NCI-H1105 (cell line): ENCODE data around the gene SLC5A10.
"Not testable (repeated sequence)": the region's sequence is repeated elsewhere in the genome, so short reads cannot be mapped to it uniquely, and the experiment has no call there.

Experiments used
- DNase-seq: peaks from one replicate; lab custom pipeline; 2025; lab: John Stamatoyannopoulos, UW

The SLC5A10 gene

DNA sequence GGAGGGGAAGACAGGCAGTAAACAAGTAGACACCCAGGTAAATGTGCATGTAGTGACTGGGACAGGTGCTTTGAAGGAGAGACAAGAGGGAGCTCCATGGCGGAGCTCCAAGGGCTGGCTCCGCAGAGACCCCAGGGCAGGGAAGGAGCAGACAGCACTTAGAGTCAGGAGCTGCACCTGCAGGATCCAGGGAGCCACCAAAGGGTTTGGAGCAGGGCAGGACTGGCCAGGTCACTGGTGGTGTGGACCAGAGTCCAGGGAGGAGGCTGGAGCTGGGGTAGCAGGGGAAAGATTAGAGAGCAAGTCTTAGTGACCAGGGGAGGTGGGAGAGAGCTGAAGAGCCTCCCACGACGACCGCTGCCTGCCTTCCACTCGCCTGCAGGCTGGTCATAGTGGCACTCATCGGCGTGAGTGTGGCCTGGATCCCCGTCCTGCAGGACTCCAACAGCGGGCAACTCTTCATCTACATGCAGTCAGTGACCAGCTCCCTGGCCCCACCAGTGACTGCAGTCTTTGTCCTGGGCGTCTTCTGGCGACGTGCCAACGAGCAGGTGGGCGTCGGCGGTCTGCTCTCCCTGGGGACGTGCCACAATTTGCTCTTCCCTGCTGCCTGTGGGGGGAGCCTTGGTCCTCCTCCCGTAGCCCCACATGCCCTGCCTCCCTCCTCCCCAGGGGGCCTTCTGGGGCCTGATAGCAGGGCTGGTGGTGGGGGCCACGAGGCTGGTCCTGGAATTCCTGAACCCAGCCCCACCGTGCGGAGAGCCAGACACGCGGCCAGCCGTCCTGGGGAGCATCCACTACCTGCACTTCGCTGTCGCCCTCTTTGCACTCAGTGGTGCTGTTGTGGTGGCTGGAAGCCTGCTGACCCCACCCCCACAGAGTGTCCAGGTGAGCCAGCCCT is 67.3 kb downstream of the SLC5A10 start:
- DNase-seq: peak; percentile 39

DNA sequence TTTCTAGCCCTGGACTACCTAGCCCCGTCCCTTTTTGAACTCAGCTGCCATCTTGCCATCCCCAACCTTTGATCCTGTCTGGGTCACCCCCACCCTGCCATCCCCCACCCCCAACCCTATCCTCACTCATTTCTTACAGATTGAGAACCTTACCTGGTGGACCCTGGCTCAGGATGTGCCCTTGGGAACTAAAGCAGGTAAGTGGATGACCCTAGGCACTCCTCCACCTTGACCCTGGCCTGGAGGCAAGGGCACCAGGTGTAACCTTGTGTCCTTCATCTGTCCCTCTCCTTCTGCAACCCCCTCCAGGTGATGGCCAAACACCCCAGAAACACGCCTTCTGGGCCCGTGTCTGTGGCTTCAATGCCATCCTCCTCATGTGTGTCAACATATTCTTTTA is 68.1 kb downstream of the SLC5A10 start:
- DNase-seq: no peak

GRCh38 chr17:19021011-19021621 is 69.2 kb downstream of the SLC5A10 start:
- not testable (repeated sequence) for DNase-seq

DNA sequence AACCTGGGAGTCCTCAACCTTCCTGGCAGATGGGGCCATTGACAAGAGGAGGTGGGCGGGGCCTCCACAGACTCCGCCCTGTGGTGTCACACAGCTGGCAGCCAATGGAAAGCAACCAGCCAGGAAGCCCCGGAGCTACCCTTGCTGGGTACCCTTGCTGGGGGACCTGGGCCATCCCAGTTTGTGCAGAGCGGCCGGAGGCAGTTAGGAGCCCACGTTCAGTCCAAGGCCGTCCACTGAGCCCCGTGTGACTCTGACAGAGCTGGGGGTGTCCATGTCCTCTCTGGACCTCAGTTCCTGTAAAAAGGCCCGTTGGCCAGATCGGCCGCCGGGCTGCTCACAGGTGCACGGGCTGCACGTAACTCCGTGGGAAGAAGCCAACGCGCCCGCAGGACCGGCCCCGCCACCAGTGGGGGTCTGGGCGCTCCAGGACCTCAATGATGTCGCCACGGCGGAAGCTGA is 69.7 kb downstream of the SLC5A10 start:
- no peak for DNase-seq

- no peak for DNase-seq
Measured at GRCh38 chr17:19022128-19022527, 70.2 kb downstream of the SLC5A10 start.

DNA sequence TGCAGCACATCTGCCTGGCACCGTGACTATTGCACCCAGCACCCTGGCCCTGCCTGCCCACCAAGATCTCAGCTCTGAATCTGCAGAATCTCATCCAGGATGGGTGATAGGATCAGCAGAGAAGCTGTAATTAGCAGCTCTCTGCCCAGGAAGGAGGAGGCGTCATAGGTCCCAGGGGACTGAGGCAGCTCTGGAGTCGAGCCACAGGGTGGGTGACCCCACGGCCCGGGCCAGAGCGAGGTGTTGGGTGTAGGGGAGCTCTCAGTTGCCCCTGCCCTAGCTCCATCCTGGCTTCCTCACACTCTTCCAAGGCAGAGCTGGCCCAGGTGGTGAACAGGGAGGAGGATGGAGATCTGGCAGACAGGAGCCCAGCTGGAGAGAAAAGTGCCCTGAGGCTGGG is 70.8 kb downstream of the SLC5A10 start:
- no peak for DNase-seq

GRCh38 chr17:19023209-19023999 is 71.4 kb downstream of the SLC5A10 start:
- DNase-seq: no peak

- DNase-seq: no peak
Measured at GRCh38 chr17:19024101-19025078, 72.4 kb downstream of the SLC5A10 start.

DNA sequence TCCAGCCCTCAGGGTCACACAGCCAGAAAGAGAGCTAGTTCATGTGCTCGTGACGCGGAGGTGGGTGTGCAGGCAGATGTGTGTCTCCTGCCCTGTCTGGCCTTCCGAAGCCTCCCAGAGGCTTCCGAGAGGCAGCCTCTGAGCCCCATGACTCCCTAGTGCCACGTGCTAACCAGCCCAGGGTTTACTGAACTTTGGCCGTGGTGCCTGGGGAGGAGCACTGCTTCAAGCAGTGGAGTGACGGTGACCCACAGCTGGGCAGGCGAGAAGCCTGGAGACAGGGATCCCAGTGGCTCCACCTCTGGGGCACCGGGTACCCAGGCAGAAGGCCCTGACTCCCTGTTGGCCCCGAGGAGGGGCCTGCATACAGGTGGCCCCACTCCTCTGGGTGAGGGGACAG is 76.7 kb downstream of the SLC5A10 start:
- DNase-seq: not testable (repeated sequence)

GRCh38 chr17:19029740-19030139 is 77.8 kb downstream of the SLC5A10 start:
- DNase-seq: not testable (repeated sequence)

DNA sequence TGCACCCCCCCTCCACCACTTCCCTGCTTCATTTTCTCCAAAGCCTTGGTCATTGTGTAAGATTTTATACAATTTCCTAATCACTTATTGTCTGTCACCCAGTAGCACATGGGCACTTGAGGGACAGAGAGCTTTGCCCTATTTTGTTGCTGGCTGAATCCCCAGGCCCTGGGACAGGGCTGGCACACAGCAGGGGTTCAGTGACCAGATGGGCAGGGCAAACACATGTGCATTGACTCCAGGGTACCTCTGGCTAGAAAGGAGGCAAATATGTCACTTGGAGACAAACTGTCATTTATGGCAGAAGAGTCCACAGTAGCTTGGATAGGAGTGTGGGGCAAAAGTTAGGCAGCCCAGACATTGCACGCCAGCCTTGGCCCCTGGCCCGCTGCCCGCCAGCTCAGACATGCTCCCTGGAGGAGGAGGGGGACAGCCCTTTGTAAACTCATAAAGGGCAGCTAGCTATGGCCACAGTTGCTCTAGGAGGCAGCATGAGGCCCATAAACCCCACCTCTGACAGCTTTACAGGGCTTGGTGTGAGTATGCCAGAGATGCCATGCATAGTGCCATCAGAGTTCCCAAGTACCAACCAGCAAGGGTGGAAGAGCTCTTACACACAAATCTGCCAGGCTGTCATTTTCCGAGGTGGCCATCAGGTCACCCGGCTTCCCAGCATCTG is 78.9 kb downstream of the SLC5A10 start:
- not testable (repeated sequence) for DNase-seq

GRCh38 chr17:19031729-19032128 is 79.8 kb downstream of the SLC5A10 start:
- not testable (repeated sequence) for DNase-seq

GRCh38 chr17:19032377-19032988 is 80.5 kb downstream of the SLC5A10 start:
- not testable (repeated sequence) for DNase-seq

GRCh38 chr17:19036186-19036585 is 84.2 kb downstream of the SLC5A10 start:
- DNase-seq: not testable (repeated sequence)

DNA sequence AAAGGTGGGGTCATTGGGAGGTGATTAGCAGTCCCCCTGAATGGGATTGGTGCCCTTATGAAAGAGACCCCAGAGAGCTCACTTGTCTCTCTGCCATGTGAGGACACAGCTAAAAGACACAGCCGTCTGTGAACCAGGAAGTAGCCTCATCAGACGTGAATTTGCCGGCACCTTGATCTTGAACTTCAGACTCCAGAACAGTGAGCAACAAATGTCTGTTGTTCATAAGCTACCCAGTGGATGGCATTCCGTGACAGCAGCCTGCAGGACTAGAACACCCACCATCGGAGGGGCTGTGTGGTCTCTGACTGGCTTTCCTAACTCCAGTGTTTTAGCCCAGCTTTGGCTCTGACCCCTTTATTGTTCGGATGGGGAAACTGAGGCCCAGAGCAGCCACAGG is 85.6 kb downstream of the SLC5A10 start:
- DNase-seq: not testable (repeated sequence)

DNA sequence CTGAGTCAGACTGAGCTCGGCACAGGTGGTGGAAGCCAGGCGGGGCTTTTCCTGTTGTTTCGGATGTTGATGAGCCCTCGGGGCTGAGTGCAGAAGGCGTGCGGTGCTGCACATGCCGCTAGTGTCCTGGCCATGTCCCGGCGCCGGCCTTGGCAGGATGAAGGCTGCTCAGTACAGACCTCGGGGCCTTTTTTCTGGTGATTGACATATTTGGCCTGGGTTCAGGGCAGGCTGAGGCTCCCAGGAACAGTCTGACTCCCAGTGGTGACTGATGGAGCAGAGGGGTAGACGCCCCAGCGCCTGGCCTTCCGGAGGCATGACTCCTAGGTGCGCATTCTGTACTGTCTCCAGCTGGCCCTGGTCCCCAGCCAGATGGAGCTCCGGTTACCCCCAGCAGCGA is 86.0 kb downstream of the SLC5A10 start:
- DNase-seq: not testable (repeated sequence)

DNA sequence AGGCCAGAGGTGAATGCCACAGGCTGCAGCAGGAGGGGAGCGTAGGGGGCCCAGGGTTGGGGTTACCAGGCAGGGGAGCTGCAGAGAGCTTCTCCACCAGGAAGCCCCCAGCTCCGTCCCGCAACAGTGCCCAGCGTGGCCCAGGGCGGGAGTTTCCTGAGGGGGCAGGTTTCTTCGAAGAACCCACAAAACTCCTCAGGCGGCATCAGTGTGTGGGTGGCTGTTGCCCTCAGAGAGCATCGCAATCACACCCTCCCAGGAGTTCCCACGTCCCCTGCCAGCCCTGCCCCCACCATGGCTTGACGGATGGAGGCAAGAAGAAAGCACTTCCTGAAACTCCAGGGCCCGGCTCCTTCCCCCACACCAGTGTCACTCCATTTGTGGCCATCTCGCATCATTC is 86.8 kb downstream of the SLC5A10 start:
- not testable (repeated sequence) for DNase-seq

DNA sequence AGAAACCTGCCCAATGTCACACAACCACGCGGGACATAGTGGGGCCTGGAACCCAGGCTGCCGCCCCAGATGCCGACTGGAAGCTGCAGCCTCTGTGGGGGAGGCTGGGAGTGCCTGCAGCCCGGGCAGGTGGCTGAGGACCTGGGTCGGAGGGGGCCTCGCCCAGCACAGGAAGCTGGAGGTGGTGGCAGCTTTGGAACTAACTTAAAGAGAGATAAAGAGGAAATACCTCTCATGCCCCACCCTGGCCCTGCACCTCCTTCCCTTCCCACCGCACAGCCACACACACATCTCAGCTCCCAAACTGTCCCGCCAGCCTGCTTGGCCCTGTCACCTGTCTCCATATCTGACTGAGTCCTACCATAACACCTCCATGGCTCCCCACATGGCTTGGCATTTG is 88.4 kb downstream of the SLC5A10 start:
- not testable (repeated sequence) for DNase-seq

DNA sequence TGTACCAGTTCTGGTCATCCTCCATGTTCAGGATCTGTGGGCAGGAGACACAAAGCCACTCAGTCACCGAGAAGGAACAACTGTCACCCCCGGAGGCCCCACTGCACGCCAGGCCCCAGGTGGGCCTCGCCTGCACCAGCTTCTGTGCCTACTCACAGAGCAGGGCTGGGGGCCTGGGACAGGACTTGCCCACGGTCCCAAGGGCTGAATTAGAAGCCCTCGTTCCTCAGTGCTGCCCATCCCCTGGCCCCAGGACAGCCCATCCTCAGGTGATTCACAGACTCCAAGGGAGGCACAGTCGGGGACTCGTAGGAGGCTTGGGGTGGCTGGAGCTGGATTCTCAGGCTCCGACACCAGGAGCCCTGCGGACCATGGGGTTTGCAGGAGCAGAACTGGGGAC is 89.9 kb downstream of the SLC5A10 start:
- not testable (repeated sequence) for DNase-seq

GRCh38 chr17:19042369-19042768 is 90.4 kb downstream of the SLC5A10 start:
- not testable (repeated sequence) for DNase-seq
